SK-N-SH (cell line): ENCODE results near the gene ZDHHC19.

ENCODE experiments used
- CHD2 ChIP-seq: fragments of 150-350 bp; IDR thresholded peaks from 2 replicates; pipeline ENCODE4 v1.6.1; 2018; ENCODE audit warnings: low read length; ENCODE audit not compliant: partially characterized antibody
- CTCF ChIP-seq: fragments of 200-600 bp; sonication (generic); IDR thresholded peaks from 2 replicates; pipeline ENCODE4 v1.6.1; 2017; ENCODE audit warnings: antibody characterized with exemption, mild to moderate bottlenecking, moderate library complexity
- NFIC ChIP-seq: IDR thresholded peaks from 2 replicates; pipeline ENCODE4 v1.4.0; 2012; ENCODE audit warnings: borderline replicate concordance
- POLR2AphosphoS5 ChIP-seq: IDR thresholded peaks from 2 replicates; pipeline ENCODE4 v1.6.1; 2012; ENCODE audit warnings: low read depth, low read length

GRCh38 chr3:196149375-196149774 is 61.8 kb downstream of the ZDHHC19 start:
- TF ChIP-seq CHD2: no peak
- no peak for TF ChIP-seq POLR2AphosphoS5
- TF ChIP-seq NFIC: no peak
- no peak for TF ChIP-seq CTCF
